SK-N-MC (cell line): ENCODE data around the gene GPR171.

Experiments used
- EZH2 ChIP-seq: fragments of 200-600 bp; sonication (generic); IDR thresholded peaks from one replicate; pipeline ENCODE4 v1.6.1; 2017; ENCODE audit warnings: antibody characterized with exemption
- FOXP2 ChIP-seq: optimal IDR thresholded peaks from 2 replicates; pipeline ENCODE3; 2011; ENCODE audit warnings: mild to moderate bottlenecking, moderate library complexity; ENCODE audit not compliant: insufficient read depth; ENCODE audit errors: extremely low read length, control extremely low read depth
- POLR2AphosphoS5 ChIP-seq: IDR thresholded peaks from 2 replicates; pipeline ENCODE4 v1.6.1; 2012; ENCODE audit warnings: mild to moderate bottlenecking, low read depth, low read length, borderline replicate concordance

DNA sequence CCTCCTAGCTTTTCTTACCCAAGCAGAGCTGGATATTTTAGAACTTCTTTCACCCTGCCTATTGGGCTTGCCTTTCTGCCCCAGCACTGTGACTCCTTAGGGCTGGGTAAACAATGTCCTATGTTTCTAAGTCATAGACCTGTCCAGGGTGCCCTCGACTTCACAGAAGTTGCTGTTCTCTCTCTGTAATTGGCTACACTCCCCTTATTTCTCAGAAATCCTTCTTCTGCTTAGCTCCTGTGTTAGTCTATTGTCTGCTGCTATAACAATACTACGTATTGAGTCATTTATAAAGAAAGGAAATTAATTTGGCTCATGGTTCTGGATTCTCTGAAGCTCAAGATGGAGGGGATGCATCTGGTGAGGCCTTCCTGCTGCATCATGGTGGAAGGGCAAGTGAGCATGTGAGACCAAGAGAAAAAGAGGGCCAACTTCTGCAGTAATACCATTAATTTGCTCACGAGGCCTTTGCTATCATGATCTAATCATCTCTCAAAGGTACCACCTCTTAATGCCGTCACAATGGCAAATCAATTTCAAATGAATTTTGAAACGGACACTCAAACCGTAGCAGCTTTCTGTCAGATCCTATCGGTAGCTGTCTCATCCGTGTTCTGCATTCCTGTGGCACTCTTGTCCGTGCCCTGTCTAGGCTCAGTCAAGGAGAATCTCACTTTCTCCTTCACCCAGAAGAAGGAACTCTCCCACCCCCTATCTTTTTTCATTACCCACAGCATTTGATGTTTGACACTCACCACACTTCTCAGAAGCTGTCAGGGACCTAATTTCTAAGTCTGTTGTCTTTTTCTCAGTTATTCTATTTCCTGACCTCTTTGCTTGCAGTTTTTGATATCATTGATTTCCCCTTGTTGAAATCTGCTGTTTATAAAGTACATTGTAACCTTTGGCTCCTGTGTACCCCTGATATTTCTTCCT is 22.3 kb upstream of the GPR171 start:
- TF ChIP-seq EZH2: no peak
- TF ChIP-seq POLR2AphosphoS5: no peak
- no peak for TF ChIP-seq FOXP2
